ENCODE results near the gene PPM1J. TPM values are rescaled to one million over a fixed set of nuclear protein-coding genes. Genes with fewer than 3 reads are reported as not detected.
A peak's percentile ranks its signal among the peaks of the same experiment; 100 is the strongest.

PPM1J gene
- total RNA-seq, 6 experiments from 2014 or later, result 1.1 to 1.7 (median 1.4) TPM

DNA sequence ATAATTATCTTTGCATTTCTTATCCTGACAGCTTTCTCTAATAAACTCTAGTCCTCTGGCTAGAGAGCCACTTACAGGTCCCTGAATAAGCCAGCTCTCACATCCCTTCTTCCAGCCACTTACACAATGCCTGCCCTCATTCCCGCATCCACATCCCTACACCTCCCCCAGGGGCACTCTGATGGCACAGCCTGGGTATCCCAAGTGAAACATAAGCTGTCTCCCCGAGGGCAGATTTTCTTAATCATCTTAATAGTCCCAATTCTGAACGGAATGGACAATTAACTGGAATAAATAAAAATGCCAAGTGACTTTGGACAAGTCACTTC, 13.1 kb downstream of the PPM1J start:
- peaks cover 27% of the 10 kb centered on the region for H3K36me3 Mint-ChIP-seq (ENCODE audit: low read depth)
- no peak for DNase-seq
- H3K4me3 Mint-ChIP-seq, result peak overlapping the region; percentile 47
- peaks cover 73% of the 10 kb centered on the region for H3K4me1 Mint-ChIP-seq (ENCODE audit: low read depth)
- TF ChIP-seq, protein P1, sequence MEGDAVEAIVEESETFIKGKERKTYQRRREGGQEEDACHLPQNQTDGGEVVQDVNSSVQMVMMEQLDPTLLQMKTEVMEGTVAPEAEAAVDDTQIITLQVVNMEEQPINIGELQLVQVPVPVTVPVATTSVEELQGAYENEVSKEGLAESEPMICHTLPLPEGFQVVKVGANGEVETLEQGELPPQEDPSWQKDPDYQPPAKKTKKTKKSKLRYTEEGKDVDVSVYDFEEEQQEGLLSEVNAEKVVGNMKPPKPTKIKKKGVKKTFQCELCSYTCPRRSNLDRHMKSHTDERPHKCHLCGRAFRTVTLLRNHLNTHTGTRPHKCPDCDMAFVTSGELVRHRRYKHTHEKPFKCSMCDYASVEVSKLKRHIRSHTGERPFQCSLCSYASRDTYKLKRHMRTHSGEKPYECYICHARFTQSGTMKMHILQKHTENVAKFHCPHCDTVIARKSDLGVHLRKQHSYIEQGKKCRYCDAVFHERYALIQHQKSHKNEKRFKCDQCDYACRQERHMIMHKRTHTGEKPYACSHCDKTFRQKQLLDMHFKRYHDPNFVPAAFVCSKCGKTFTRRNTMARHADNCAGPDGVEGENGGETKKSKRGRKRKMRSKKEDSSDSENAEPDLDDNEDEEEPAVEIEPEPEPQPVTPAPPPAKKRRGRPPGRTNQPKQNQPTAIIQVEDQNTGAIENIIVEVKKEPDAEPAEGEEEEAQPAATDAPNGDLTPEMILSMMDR (IDR thresholded peaks at IDR 0.05), result no peak
- H3K9me3 Mint-ChIP-seq, result no peaks in the 10 kb centered on the region
- peaks cover 7% of the 10 kb centered on the region for H3K27me3 Mint-ChIP-seq (ENCODE audit: insufficient read depth)
- peak overlapping the region; percentile 92 for H3K27ac Mint-ChIP-seq

DNA sequence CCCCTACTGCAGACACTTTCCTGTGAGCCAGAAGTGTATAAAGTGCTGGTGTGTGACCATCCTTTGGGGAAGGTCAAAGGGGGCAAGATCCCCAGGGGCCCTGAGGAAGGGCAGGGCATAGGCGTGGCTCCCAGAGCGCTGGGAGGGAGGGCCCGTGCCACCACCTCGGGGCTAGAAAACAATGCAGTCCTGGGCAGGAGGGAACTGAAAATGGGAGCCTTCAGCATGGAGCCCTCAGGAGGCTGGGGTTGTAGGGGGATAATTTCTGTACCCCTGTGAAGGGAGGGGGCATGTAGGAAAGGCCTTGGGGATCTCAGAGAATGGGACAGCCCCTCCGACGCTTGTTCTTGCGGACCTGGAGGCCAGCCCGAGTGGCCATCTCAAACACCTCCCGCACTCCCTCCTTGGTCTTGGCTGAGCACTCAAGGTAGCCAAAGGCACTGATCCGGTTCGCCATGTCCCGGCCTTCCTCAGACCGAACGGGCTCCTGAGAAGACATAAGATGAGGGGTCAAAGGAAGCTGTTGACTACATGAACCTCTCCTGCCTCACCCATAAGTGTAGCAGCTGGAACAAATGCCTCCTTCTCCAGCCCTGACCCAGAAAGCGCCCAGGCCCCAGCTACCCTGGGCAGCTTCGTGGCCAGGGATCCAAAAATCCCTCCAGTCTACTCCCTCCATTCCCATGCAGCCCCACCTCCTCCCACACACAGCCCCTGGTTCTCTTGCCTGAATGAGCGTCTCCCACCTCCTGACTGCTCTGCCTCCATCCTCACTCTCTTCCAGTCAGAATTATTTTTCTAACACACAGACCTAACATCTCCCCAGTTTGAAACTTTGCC, 13.7 kb downstream of the PPM1J start:
- H3K36me3 Mint-ChIP-seq (ENCODE audit: low read depth), result peaks cover 27% of the 10 kb centered on the region
- TF ChIP-seq, protein P1 (IDR thresholded peaks at IDR 0.05), result no peak; the same call in 1 of the 2 replicates
- peak overlapping the region; percentile 92 for H3K27ac Mint-ChIP-seq
- H3K9me3 Mint-ChIP-seq, result no peaks in the 10 kb centered on the region
- peaks cover 73% of the 10 kb centered on the region for H3K4me1 Mint-ChIP-seq (ENCODE audit: low read depth)
- peak overlapping the region; percentile 74 for H3K4me3 Mint-ChIP-seq
- no peak for DNase-seq
- H3K27me3 Mint-ChIP-seq (ENCODE audit: insufficient read depth), result peaks cover 7% of the 10 kb centered on the region

DNA sequence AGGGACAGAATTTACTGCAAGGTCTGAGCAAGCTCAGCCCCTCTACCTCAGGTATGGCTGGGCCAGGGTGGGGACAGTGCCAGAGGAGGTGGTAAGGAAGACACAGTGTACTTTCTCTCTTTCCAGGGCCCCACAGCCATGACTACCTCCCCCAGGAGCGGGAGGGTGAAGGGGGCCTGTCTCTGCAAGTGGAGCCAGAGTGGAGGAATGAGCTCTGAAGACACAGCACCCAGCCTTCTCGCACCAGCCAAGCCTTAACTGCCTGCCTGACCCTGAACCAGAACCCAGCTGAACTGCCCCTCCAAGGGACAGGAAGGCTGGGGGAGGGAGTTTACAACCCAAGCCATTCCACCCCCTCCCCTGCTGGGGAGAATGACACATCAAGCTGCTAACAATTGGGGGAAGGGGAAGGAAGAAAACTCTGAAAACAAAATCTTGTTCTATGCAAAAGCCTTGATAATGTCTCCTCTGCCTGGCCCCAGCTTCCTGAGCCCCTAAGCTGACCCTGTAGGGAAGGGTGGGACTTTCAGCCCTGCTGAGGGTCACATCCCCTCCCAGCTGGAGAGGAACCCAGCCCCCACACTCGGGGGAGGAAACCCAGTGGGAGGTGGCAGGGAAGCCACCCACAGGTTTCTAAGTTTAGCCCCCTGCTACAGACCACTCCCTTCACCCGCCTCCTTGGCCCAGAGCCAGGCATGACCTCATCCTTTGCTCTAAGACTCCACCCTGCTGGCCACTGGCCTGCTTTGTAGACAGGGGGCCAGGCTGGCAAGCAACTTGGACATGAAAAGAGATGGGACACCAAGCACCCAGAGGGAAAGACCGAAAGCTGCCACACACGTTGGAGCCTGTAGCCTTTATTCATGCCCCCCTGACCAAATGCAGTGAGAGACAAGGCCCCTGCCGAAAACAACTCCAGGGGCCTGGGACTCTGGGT, 14.6 kb downstream of the PPM1J start:
- DNase-seq, result peak; percentile 90
- peaks cover 7% of the 10 kb centered on the region for H3K27me3 Mint-ChIP-seq (ENCODE audit: insufficient read depth)
- H3K27ac Mint-ChIP-seq, result peak overlapping the region; percentile 92
- peaks cover 72% of the 10 kb centered on the region for H3K4me1 Mint-ChIP-seq (ENCODE audit: low read depth)
- TF ChIP-seq, protein P1 (IDR thresholded peaks at IDR 0.05), result peak; percentile 39; the same call in 1 of the 2 replicates
- H3K36me3 Mint-ChIP-seq (ENCODE audit: low read depth), result peaks cover 28% of the 10 kb centered on the region
- H3K4me3 Mint-ChIP-seq, result peak overlapping the region; percentile 74
- no peaks in the 10 kb centered on the region for H3K9me3 Mint-ChIP-seq

DNA sequence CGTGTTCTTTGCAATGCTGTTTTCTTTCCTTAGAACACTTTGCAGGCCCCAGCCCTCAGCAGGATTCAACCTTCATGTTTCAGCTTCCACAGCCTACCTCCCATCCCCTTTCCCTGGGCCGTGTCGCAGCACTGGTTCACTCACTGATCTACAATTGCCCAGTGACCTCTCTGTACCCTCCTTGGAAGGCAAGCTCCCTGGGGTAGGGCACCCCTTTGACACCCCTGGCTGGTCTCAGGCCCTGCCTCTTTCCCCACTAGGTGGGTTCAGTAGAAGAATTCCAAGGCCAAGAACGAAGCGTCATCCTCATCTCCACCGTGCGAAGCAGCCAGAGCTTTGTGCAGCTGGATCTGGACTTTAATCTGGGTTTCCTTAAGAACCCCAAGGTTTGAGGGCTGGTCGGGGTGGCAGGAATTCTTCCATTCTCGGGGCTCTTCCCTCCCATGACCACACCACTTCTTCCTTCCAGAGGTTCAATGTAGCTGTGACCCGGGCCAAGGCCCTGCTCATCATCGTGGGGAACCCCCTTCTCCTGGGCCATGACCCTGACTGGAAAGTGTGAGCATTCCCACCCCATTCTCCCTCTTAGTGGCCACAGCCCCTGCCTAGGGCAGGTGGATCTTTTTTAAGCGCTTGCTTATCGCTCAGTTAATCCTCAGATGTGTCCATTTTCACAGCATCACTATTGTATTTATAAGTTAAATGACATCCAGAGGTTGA, 15.5 kb downstream of the PPM1J start:
- TF ChIP-seq, protein P1 (IDR thresholded peaks at IDR 0.05), result no peak
- peaks cover 35% of the 10 kb centered on the region for H3K36me3 Mint-ChIP-seq (ENCODE audit: low read depth)

More for the DNA sequence above, 15.5 kb downstream of the PPM1J start:
- H3K9me3 Mint-ChIP-seq, result no peaks in the 10 kb centered on the region
- no peak for DNase-seq
- H3K27me3 Mint-ChIP-seq (ENCODE audit: insufficient read depth), result peaks cover 1% of the 10 kb centered on the region
- H3K4me1 Mint-ChIP-seq (ENCODE audit: low read depth), result peaks cover 62% of the 10 kb centered on the region
- peak overlapping the region; percentile 74; the same call in 1 of the 2 replicates for H3K4me3 Mint-ChIP-seq
- peak overlapping the region; percentile 92 for H3K27ac Mint-ChIP-seq
